CD4-positive, CD25-positive, alpha-beta regulatory T cell (primary cell): ENCODE measurements around the gene ZBTB7A. TPM values are rescaled to one million over a fixed set of nuclear protein-coding genes. Genes with fewer than 3 reads are reported as not detected.
A peak's percentile ranks its signal among the peaks of the same experiment; 100 is the strongest.

Experiments used
- ATAC-seq, 2 donors: fragments of 150-1000 bp; cut with Tn5 transposase; one replicate each; pipeline ENCODE4 v1.10.0; 2021; ENCODE audit warnings: low read depth in 2 of 2, moderate number of reproducible peaks in 2 of 2, moderate library complexity in 1 of 2
- DNase-seq, 3 donors: peaks; one replicate each; pipeline versions ENCODE4 v3.0.0 to v3.0.0-alpha.2; 2012 to 2022; ENCODE audit warnings: mixed read lengths in 1 of 3
- H3K27ac ChIP-seq: one replicate; pipeline ENCODE4 v1.7.0; 2013; ENCODE audit warnings: mild to moderate bottlenecking, low read length; ENCODE audit not compliant: insufficient read depth, poor library complexity, severe bottlenecking
- H3K27me3 ChIP-seq: one replicate; pipeline ENCODE4 v1.7.0; 2013; ENCODE audit warnings: low read length; ENCODE audit not compliant: control insufficient read depth, insufficient read depth
- H3K36me3 ChIP-seq: one replicate; pipeline ENCODE4 v1.7.0; 2013; ENCODE audit warnings: mild to moderate bottlenecking, low read length, moderate library complexity; ENCODE audit not compliant: control insufficient read depth, insufficient read depth
- H3K4me1 ChIP-seq: 2 replicates; pipeline ENCODE4 v1.7.0; 2013; ENCODE audit warnings: mild to moderate bottlenecking, low read length; ENCODE audit not compliant: insufficient read depth, control insufficient read depth, poor library complexity, severe bottlenecking
- H3K4me3 ChIP-seq: one replicate; pipeline ENCODE4 v1.7.0; 2013; ENCODE audit warnings: low read depth, mild to moderate bottlenecking, low read length, moderate library complexity
- H3K9me3 ChIP-seq, 2 experiments: 1 replicate in 1 of 2; 2 replicates in 1 of 2; pipeline ENCODE4 v1.7.0; 2013; ENCODE audit warnings: low read length in 2 of 2, mild to moderate bottlenecking in 1 of 2, moderate library complexity in 1 of 2; ENCODE audit not compliant: control insufficient read depth in 2 of 2
- H3K27ac Mint-ChIP-seq, 3 donors: one replicate each; pipeline ENCODE4 v1.8.0; 2020 to 2022; ENCODE audit warnings: mild to moderate bottlenecking in 3 of 3, mixed read lengths in 3 of 3, moderate library complexity in 2 of 3
- H3K27me3 Mint-ChIP-seq: one replicate; pipeline ENCODE4 v1.8.0; 2022; ENCODE audit warnings: mild to moderate bottlenecking, mixed read lengths
- H3K36me3 Mint-ChIP-seq: one replicate; pipeline ENCODE4 v1.8.0; 2020; ENCODE audit warnings: mixed read lengths
- H3K4me1 Mint-ChIP-seq, 4 donors: one replicate each; pipeline ENCODE4 v1.8.0; 2020 to 2022; ENCODE audit warnings: mixed read lengths in 4 of 4, mild to moderate bottlenecking in 1 of 4
- H3K4me3 Mint-ChIP-seq, 4 donors: one replicate each; pipeline ENCODE4 v1.8.0; 2020 to 2022; ENCODE audit warnings: mild to moderate bottlenecking in 4 of 4, mixed read lengths in 4 of 4, moderate library complexity in 3 of 4
- H3K9me3 Mint-ChIP-seq, 7 donors: one replicate each; pipeline ENCODE4 v1.8.0; 2020 to 2022; ENCODE audit warnings: mixed read lengths in 7 of 7, mild to moderate bottlenecking in 3 of 7, moderate library complexity in 2 of 7
- polyA plus RNA-seq, 4 donors: library from polyadenylated mRNA; unstranded; fragments of 300-500 nt; fragmentation: Illumina TruSeq; gene quantifications; one replicate each; pipeline ENCODE4 v1.2.3, GENCODE V29; 2021
- total RNA-seq: library from RNA; stranded (reverse); gene quantifications from one replicate; pipeline ENCODE4 v1.2.3, GENCODE V29; 2022

Gene ZBTB7A
- total and polyA plus RNA-seq, 5 donors from 2014 or later, result 19.6 to 50.5 (median 26.8) TPM

DNA sequence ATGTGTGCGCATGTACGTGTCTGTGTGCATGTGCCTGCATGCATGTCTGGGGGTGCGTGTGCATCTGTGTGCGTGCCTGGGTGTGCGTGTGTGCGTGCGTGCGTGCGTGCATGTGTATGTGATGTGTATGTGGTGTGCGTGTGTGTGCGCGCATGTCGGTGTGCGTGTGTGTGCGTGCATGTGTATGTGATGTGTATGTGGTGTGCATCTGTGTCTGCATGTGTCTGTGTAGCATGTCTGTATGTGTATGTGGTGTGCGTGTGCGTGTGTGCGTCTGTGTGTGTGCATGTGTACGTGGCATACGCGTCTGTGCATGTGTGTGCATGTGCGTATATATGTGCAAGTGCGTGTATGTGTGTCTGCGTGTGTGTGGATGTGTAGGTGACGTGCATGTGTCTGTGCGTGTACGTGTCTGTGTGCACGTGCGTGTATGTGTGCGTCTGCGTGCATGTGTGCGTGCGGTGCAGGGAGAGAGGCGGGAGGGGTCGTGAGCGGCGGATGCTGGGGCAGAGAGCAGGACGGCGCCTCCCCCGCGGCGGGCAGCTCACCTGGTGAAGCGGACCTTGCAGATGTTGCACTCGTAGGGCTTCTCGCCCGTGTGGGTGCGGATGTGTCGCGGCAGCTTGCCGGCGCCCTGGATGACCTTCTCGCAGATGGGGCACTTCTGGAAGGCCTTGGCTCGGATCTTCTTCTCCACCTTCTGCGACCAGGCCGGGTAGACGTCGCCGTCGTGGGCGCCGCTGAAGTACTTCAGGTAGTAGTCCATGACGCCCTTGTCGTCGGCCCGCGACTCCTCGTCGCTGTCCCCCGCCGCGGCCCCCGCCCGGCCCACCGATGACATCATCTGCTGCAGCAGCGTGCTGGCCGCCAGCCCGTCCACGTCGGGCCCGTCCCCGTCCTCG, 13.0 kb downstream of the ZBTB7A start:
- no peak overlapping the region for H3K27ac ChIP-seq
- H3K4me3 Mint-ChIP-seq, result peak overlapping the region; percentile 2 to 96 (median 54)
- DNase-seq (no peak), ATAC-seq (no peak)
- peaks cover 47% of the 10 kb centered on the region for H3K36me3 ChIP-seq
- no peak overlapping the region for H3K4me3 ChIP-seq
- H3K27me3 Mint-ChIP-seq, result no peaks in the 10 kb centered on the region
- no peaks in the 10 kb centered on the region for H3K9me3 ChIP-seq
- H3K36me3 Mint-ChIP-seq, result peaks cover 44% of the 10 kb centered on the region
- peaks cover 0 to 4% (median 0%) of the 10 kb centered on the region in 7 donors for H3K9me3 Mint-ChIP-seq
- H3K27ac Mint-ChIP-seq, result peak overlapping the region; percentile 59 to 92 (median 92)
- no peaks in the 10 kb centered on the region for H3K27me3 ChIP-seq
- H3K4me1 Mint-ChIP-seq, result peaks cover 4 to 52% (median 30%) of the 10 kb centered on the region in 4 donors
- peaks cover 28% of the 10 kb centered on the region for H3K4me1 ChIP-seq

GRCh38 chr19:4052993-4053422, 13.7 kb downstream of the ZBTB7A start:
- no peak overlapping the region for H3K4me3 ChIP-seq
- H3K27ac ChIP-seq, result no peak overlapping the region
- peaks cover 51% of the 10 kb centered on the region for H3K36me3 ChIP-seq
- Mint-ChIP-seq H3K9me3 (peaks cover 0 to 4% (median 0%) of the 10 kb centered on the region in 7 donors), H3K27me3 (no peaks in the 10 kb centered on the region), H3K27ac (peak overlapping the region; percentile 59 to 92 (median 92)), H3K4me3 (peak overlapping the region; percentile 2 to 96 (median 54)), H3K4me1 (peaks cover 4 to 52% (median 30%) of the 10 kb centered on the region in 4 donors), H3K36me3 (peaks cover 44% of the 10 kb centered on the region)
- no peaks in the 10 kb centered on the region for H3K9me3 ChIP-seq
- DNase-seq (no peak), ATAC-seq (no peak)
- H3K4me1 ChIP-seq, result peaks cover 21% of the 10 kb centered on the region
- no peaks in the 10 kb centered on the region for H3K27me3 ChIP-seq

GRCh38 chr19:4052114-4052992, 14.3 kb downstream of the ZBTB7A start:
- H3K4me1 Mint-ChIP-seq, result peaks cover 4 to 48% (median 26%) of the 10 kb centered on the region in 4 donors
- DNase-seq, result no peak
- H3K27ac Mint-ChIP-seq, result no peak overlapping the region
- peaks cover 21% of the 10 kb centered on the region for H3K4me1 ChIP-seq
- no peaks in the 10 kb centered on the region for H3K9me3 ChIP-seq
- H3K4me3 ChIP-seq, result no peak overlapping the region
- peak overlapping the region in 2 of 4 donors; percentile 41 to 55 for H3K4me3 Mint-ChIP-seq
- no peaks in the 10 kb centered on the region for H3K27me3 Mint-ChIP-seq
- no peaks in the 10 kb centered on the region for H3K27me3 ChIP-seq
- peaks cover 41% of the 10 kb centered on the region for H3K36me3 Mint-ChIP-seq
- no peak overlapping the region for H3K27ac ChIP-seq
- peaks cover 54% of the 10 kb centered on the region for H3K36me3 ChIP-seq
- ATAC-seq, result peak; percentile 20 to 41
- peaks cover 0 to 4% (median 0%) of the 10 kb centered on the region in 7 donors for H3K9me3 Mint-ChIP-seq

- Histone ChIP-seq H3K27ac (no peak overlapping the region), H3K27me3 (no peaks in the 10 kb centered on the region), H3K9me3 (no peaks in the 10 kb centered on the region), H3K4me3 (no peak overlapping the region), H3K36me3 (peaks cover 55% of the 10 kb centered on the region), H3K4me1 (peaks cover 27% of the 10 kb centered on the region)
- Mint-ChIP-seq H3K27ac (peak overlapping the region in 2 of 3 donors; percentile 10 to 65), H3K36me3 (peaks cover 42% of the 10 kb centered on the region), H3K4me3 (peak overlapping the region in 3 of 4 donors; percentile 5 to 61 (median 19)), H3K9me3 (peaks cover 0 to 4% (median 0%) of the 10 kb centered on the region in 7 donors), H3K4me1 (peaks cover 7 to 51% (median 24%) of the 10 kb centered on the region in 4 donors), H3K27me3 (no peaks in the 10 kb centered on the region)
- peak; percentile 29 to 34 for ATAC-seq
- no peak for DNase-seq
Observed at GRCh38 chr19:4051175-4052101, 15.3 kb downstream of the ZBTB7A start.

GRCh38 chr19:4049432-4049831, 17.3 kb downstream of the ZBTB7A start:
- ATAC-seq (no peak), DNase-seq (no peak)
- Histone ChIP-seq H3K9me3 (no peaks in the 10 kb centered on the region), H3K4me1 (peaks cover 33% of the 10 kb centered on the region), H3K27ac (no peak overlapping the region), H3K36me3 (peaks cover 49% of the 10 kb centered on the region), H3K27me3 (no peaks in the 10 kb centered on the region), H3K4me3 (no peak overlapping the region)
- H3K27me3 Mint-ChIP-seq, result no peaks in the 10 kb centered on the region
- peak overlapping the region in 1 of 4 donors; percentile 62 for H3K4me3 Mint-ChIP-seq
- peak overlapping the region in 2 of 3 donors; percentile 10 to 56 for H3K27ac Mint-ChIP-seq
- H3K36me3 Mint-ChIP-seq, result peaks cover 37% of the 10 kb centered on the region
- peaks cover 0 to 4% (median 0%) of the 10 kb centered on the region in 7 donors for H3K9me3 Mint-ChIP-seq
- H3K4me1 Mint-ChIP-seq, result peaks cover 11 to 56% (median 25%) of the 10 kb centered on the region in 4 donors

DNA sequence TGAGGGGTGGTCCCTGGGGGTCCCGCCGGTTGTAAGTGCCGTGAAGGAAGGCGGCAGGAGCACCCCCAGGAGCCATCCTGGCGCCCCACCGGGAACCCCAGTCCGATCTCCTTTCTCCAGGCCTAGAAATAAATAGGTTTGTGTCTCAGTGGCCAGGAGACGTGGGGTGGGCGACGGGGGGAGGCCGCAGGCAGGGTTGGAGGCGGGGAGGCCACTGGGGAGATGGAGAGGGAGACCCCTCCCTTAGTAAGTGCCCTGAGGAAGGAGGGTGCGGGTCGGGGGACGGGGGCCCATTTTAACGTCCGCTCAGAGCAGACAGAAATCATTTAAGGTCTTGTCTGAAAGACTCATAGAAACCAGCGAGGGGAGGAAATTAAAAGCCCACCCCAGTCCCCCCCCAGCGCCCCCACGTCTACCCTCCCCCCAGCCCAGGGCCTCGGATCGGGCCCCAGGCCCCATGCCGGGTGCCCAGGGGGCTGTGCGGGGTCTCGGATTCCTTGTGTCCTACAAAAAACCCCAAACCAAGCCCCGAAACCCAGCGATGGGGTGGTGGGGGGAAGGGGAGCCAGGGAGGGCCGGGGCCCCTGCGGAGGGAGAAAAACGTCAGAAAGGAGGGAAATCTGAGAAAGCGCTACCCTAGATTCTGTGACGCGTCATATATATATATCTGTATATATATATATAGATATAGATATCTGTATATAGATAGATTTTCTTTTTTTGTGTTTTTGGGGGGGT, 19.6 kb downstream of the ZBTB7A start:
- no peak overlapping the region for H3K27ac ChIP-seq
- peaks cover 0 to 4% (median 0%) of the 10 kb centered on the region in 7 donors for H3K9me3 Mint-ChIP-seq
- H3K4me3 ChIP-seq, result no peak overlapping the region
- DNase-seq (no peak), ATAC-seq (no peak)
- H3K27ac Mint-ChIP-seq, result no peak overlapping the region
- peaks cover 25% of the 10 kb centered on the region for H3K36me3 Mint-ChIP-seq
- H3K27me3 ChIP-seq, result no peaks in the 10 kb centered on the region
- H3K4me1 Mint-ChIP-seq, result peaks cover 11 to 45% (median 15%) of the 10 kb centered on the region in 4 donors
- peaks cover 22% of the 10 kb centered on the region for H3K4me1 ChIP-seq
- H3K27me3 Mint-ChIP-seq, result no peaks in the 10 kb centered on the region
- H3K9me3 ChIP-seq, result no peaks in the 10 kb centered on the region
- peaks cover 33% of the 10 kb centered on the region for H3K36me3 ChIP-seq
- H3K4me3 Mint-ChIP-seq, result no peak overlapping the region
